Measurements from ENCODE around the gene CAND1. TPM values are rescaled to one million over a fixed set of nuclear protein-coding genes. Genes with fewer than 3 reads are reported as not detected.

The CAND1 gene
- total RNA-seq, 1 experiment from 2014 or later: 230 TPM

- Histone ChIP-seq H3K79me2 (ENCODE audit: insufficient read depth, low read length) (no peaks in the 10 kb centered on the region), H3T11ph (ENCODE audit: low read length) (no peak overlapping the region), H2BK20ac (ENCODE audit: low read depth, low read length, poor library complexity, severe bottlenecking) (no peak overlapping the region), H3K4ac (ENCODE audit: low read depth, low read length) (no peak overlapping the region), H3K79me1 (ENCODE audit: insufficient read depth, low read depth, low read length, poor library complexity, severe bottlenecking) (no peaks in the 10 kb centered on the region), H2BK120ac (ENCODE audit: low read depth, low read length, poor library complexity, severe bottlenecking) (no peak overlapping the region), H2BK12ac (ENCODE audit: insufficient read length, low read depth, low read length) (no peak overlapping the region), H3K27ac (ENCODE audit: insufficient read length, low read depth, low read length) (no peak overlapping the region), H3K18ac (ENCODE audit: insufficient read length, low read depth, low read length) (no peak overlapping the region), H4K5ac (ENCODE audit: insufficient read length, low read depth, low read length) (no peak overlapping the region), H4K20me1 (ENCODE audit: control insufficient read depth, insufficient read depth, insufficient read length) (no peaks in the 10 kb centered on the region), H2AFZ (ENCODE audit: low read length) (no peak overlapping the region), H3K56ac (ENCODE audit: insufficient read length, low read depth, low read length) (no peak overlapping the region), H3K4me1 (ENCODE audit: insufficient read depth, low read length) (no peaks in the 10 kb centered on the region), H2BK5ac (ENCODE audit: insufficient read length, low read length) (no peak overlapping the region), H3K9ac (ENCODE audit: extremely low read depth, insufficient read length, low read length) (no peak overlapping the region), H3K23me2 (ENCODE audit: insufficient read length, low read depth, low read length, poor library complexity, severe bottlenecking) (no peaks in the 10 kb centered on the region), H2AK5ac (ENCODE audit: insufficient read length, low read length) (no peak overlapping the region), H3K9me3 (ENCODE audit: control insufficient read depth, low read depth, low read length) (no peaks in the 10 kb centered on the region), H3K27me3 (ENCODE audit: insufficient read depth, low read length) (no peaks in the 10 kb centered on the region), H3K4me2 (ENCODE audit: insufficient read depth, insufficient read length, low read length) (no peak overlapping the region), H4K91ac (ENCODE audit: insufficient read length, low read depth, low read length) (no peak overlapping the region), H3K23ac (ENCODE audit: insufficient read length, low read depth, low read length) (no peak overlapping the region), H4K8ac (replicated peaks; ENCODE audit: insufficient read length, low read depth, low read length) (no peak overlapping the region), H2BK15ac (ENCODE audit: low read depth, low read length) (no peak overlapping the region), H3K14ac (ENCODE audit: insufficient read depth, low read length) (no peak overlapping the region)
- Mint-ChIP-seq H3K36me3 (ENCODE audit: insufficient read depth in 1 of 3, low read depth in 3 of 3) (no peaks in the 10 kb centered on the region), H3K27ac (no peak overlapping the region), H3K4me3 (no peak overlapping the region), H3K27me3 (ENCODE audit: low read depth) (no peaks in the 10 kb centered on the region), H3K9me3 (no peaks in the 10 kb centered on the region; a peak in 1 of 5 replicates), H3K4me1 (no peaks in the 10 kb centered on the region)
- no peak for TF ChIP-seq CTCF (conservative IDR thresholded peaks at IDR 0.05)
- no CpG with 5 or more reads among the region's 1 CpG for WGBS (ENCODE audit: extremely low coverage, insufficient read length, low lambda C conversion rate)
- DNase-seq: no peak
Observed at GRCh38 chr12:67331123-67331522, 62.0 kb downstream of the CAND1 start.

Measured in H9 (cell line).